NT2/D1 (cell line): ENCODE measurements around the gene SIGLEC12.

ENCODE experiments used
- SUZ12 ChIP-seq: IDR thresholded peaks from 2 replicates; pipeline ENCODE4 v1.6.1; 2011; ENCODE audit not compliant: insufficient read length, insufficient read depth; ENCODE audit errors: extremely low read depth
- YY1 ChIP-seq: IDR thresholded peaks from 2 replicates; pipeline ENCODE4 v1.6.1; 2011; ENCODE audit not compliant: insufficient read length, insufficient read depth
- ZNF274 ChIP-seq: IDR thresholded peaks from 2 replicates; pipeline ENCODE4 v1.6.1; 2011; ENCODE audit warnings: mild to moderate bottlenecking, low read depth, low read length

GRCh38 chr19:51549533-51550324 lies 48.1 kb upstream of the SIGLEC12 start:
- TF ChIP-seq SUZ12, result no peak
- TF ChIP-seq ZNF274, result no peak
- no peak for TF ChIP-seq YY1
